ENCODE measurements around the gene WDR72. TPM values are rescaled to one million over a fixed set of nuclear protein-coding genes. Genes with fewer than 3 reads are reported as not detected.

Gene WDR72
- total and polyA plus RNA-seq, 5 donors from 2014 or later: not detected

DNA sequence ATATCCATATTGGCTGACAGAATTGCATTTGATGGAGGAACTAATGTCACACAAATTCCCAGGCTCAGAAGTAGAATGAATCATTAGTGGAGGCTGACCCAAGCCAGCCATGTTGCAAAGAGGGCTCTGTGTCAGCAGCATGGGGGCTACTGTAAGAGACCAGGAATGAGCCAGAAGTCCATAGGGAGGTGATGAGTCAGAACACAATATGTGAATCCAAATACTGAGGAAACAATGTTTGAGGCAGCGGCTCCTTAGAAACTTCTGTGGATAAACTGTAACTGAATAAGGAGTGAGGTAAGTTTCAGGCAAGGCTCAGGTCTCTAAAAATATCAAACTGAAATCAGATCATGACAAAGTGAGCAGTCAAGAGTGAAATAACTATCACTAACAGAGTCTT lies 170.7 kb downstream of the WDR72 start:
- no peaks in the 10 kb centered on the region for H3K36me3 Mint-ChIP-seq
- H3K27me3 ChIP-seq (ENCODE audit: control insufficient read depth, insufficient read depth, low read length): no peaks in the 10 kb centered on the region
- H3K27me3 Mint-ChIP-seq: no peaks in the 10 kb centered on the region
- no peaks in the 10 kb centered on the region for H3K9me3 ChIP-seq (ENCODE audit: control insufficient read depth in 2 of 2, low read length in 2 of 2)
- no peak overlapping the region for H3K4me3 ChIP-seq (ENCODE audit: low read depth, low read length)
- no peaks in the 10 kb centered on the region for H3K4me1 Mint-ChIP-seq
- H3K4me3 Mint-ChIP-seq: no peak overlapping the region
- no peak overlapping the region for H3K27ac ChIP-seq (ENCODE audit: insufficient read depth, low read length, poor library complexity, severe bottlenecking)
- ATAC-seq (ENCODE audit: low read depth in 2 of 2): no peak
- DNase-seq: no peak
- H3K27ac Mint-ChIP-seq: no peak overlapping the region
- no peaks in the 10 kb centered on the region for H3K36me3 ChIP-seq (ENCODE audit: control insufficient read depth, insufficient read depth, low read length)
- H3K4me1 ChIP-seq (ENCODE audit: control insufficient read depth, insufficient read depth, low read length, poor library complexity, severe bottlenecking): no peaks in the 10 kb centered on the region
- H3K9me3 Mint-ChIP-seq: no peaks in the 10 kb centered on the region

DNA sequence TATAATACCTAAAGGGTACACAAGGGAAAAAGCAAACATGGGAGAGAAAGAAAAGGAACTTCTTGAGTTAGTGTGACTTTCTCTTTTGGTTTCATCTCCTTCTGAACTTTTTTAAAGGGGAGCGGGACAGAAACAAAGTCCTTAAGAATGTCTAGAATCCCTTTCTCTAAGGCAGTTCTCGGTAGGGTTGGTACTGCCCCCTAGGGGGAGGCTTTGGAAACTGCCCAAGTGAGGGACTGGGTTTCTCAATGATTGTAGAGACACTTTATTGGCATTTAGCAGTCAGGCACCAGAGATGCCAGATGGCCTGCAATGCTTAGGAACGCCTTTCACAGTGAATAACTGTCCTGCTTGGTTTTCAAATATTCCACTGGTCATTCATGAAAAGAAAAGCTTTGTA lies 172.7 kb downstream of the WDR72 start:
- Histone ChIP-seq H3K36me3 (ENCODE audit: control insufficient read depth, insufficient read depth, low read length) (no peaks in the 10 kb centered on the region), H3K4me1 (ENCODE audit: control insufficient read depth, insufficient read depth, low read length, poor library complexity, severe bottlenecking) (no peaks in the 10 kb centered on the region), H3K27ac (ENCODE audit: insufficient read depth, low read length, poor library complexity, severe bottlenecking) (no peak overlapping the region), H3K27me3 (ENCODE audit: control insufficient read depth, insufficient read depth, low read length) (no peaks in the 10 kb centered on the region), H3K9me3 (ENCODE audit: control insufficient read depth in 2 of 2, low read length in 2 of 2) (no peaks in the 10 kb centered on the region), H3K4me3 (ENCODE audit: low read depth, low read length) (no peak overlapping the region)
- peak in 1 of 3 donors; percentile 2 for DNase-seq
- H3K4me3 Mint-ChIP-seq: no peak overlapping the region
- no peaks in the 10 kb centered on the region for H3K36me3 Mint-ChIP-seq
- no peaks in the 10 kb centered on the region for H3K9me3 Mint-ChIP-seq
- no peak for ATAC-seq (ENCODE audit: low read depth in 2 of 2)
- no peak overlapping the region for H3K27ac Mint-ChIP-seq
- H3K27me3 Mint-ChIP-seq: no peaks in the 10 kb centered on the region
- H3K4me1 Mint-ChIP-seq: no peaks in the 10 kb centered on the region

DNA sequence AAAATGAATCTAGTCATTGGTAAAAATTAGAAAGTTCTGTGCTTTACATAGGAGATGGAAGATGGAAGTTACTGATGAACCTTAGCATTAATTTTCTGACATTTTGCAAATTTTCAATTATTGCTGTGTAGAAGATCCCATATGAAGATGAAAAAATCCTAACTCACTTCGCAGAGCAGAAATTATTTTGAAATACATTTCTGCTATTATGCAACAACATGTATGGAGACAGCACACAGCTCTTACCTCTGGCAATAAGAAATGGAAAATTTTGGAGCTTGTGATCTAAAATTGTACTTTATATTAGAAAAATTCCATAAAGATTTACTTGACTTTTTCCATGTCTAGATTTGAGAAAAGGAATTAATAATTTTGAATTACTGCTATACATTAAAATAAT lies 177.9 kb downstream of the WDR72 start:
- peaks cover 0 to 2% (median 0%) of the 10 kb centered on the region in 7 donors for H3K9me3 Mint-ChIP-seq
- H3K4me1 ChIP-seq (ENCODE audit: control insufficient read depth, insufficient read depth, low read length, poor library complexity, severe bottlenecking): no peaks in the 10 kb centered on the region
- no peak for DNase-seq
- H3K36me3 ChIP-seq (ENCODE audit: control insufficient read depth, insufficient read depth, low read length): no peaks in the 10 kb centered on the region
- no peaks in the 10 kb centered on the region for H3K9me3 ChIP-seq (ENCODE audit: control insufficient read depth in 2 of 2, low read length in 2 of 2)
- H3K4me3 Mint-ChIP-seq: no peak overlapping the region
- no peaks in the 10 kb centered on the region for H3K4me1 Mint-ChIP-seq
- H3K27me3 Mint-ChIP-seq: no peaks in the 10 kb centered on the region
- H3K27me3 ChIP-seq (ENCODE audit: control insufficient read depth, insufficient read depth, low read length): no peaks in the 10 kb centered on the region
- no peak overlapping the region for H3K27ac ChIP-seq (ENCODE audit: insufficient read depth, low read length, poor library complexity, severe bottlenecking)
- no peak for ATAC-seq (ENCODE audit: low read depth in 2 of 2)
- no peaks in the 10 kb centered on the region for H3K36me3 Mint-ChIP-seq
- H3K27ac Mint-ChIP-seq: no peak overlapping the region
- H3K4me3 ChIP-seq (ENCODE audit: low read depth, low read length): no peak overlapping the region

DNA sequence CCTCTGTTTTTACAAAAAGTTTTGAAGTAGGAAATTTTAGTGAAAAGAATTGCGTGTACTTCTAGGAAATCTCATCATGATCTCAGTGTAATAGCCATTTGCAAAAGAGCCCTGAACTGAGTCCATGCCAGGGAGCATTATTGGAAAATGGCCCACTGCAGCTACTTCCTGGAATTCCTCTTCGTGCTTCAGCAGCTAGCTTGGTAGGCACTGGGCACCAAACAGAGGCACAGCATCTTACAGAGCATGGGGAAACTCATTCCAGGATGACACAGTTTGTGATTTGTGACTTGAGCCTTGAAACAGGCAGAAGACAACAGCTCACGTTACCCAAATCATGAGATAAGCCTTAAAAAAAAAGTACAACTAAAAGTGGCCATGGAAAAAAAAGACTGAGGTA lies 179.1 kb downstream of the WDR72 start:
- Mint-ChIP-seq H3K27me3 (no peaks in the 10 kb centered on the region), H3K4me3 (no peak overlapping the region), H3K4me1 (no peaks in the 10 kb centered on the region), H3K27ac (no peak overlapping the region), H3K9me3 (peaks cover 0 to 2% (median 0%) of the 10 kb centered on the region in 7 donors), H3K36me3 (no peaks in the 10 kb centered on the region)
- Histone ChIP-seq H3K4me1 (ENCODE audit: control insufficient read depth, insufficient read depth, low read length, poor library complexity, severe bottlenecking) (no peaks in the 10 kb centered on the region), H3K36me3 (ENCODE audit: control insufficient read depth, insufficient read depth, low read length) (no peaks in the 10 kb centered on the region), H3K27me3 (ENCODE audit: control insufficient read depth, insufficient read depth, low read length) (no peaks in the 10 kb centered on the region), H3K4me3 (ENCODE audit: low read depth, low read length) (no peak overlapping the region), H3K27ac (ENCODE audit: insufficient read depth, low read length, poor library complexity, severe bottlenecking) (no peak overlapping the region), H3K9me3 (ENCODE audit: control insufficient read depth in 2 of 2, low read length in 2 of 2) (no peaks in the 10 kb centered on the region)
- ATAC-seq (ENCODE audit: low read depth in 2 of 2): no peak
- no peak for DNase-seq

DNA sequence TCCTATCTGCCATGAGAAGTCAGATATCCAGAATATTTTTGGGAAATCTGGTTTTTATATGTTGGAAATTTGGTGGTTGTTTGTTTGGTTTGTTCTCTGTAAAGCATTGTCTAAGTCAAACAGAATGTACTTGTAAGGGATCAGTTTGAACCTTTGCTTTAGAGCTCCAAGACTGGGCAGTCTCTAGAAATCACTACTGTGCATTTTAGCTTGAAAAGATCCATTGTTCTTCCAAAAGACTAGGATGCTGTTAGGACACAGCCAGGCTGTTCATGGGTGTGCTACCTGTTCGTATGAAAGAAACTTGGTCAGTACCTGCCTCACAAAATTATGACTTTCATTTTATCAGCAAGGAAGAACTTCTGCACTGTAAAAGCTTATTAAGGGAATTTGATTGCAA lies 182.6 kb downstream of the WDR72 start:
- peaks cover 0 to 2% (median 0%) of the 10 kb centered on the region in 7 donors for H3K9me3 Mint-ChIP-seq
- no peaks in the 10 kb centered on the region for H3K36me3 Mint-ChIP-seq
- ATAC-seq (ENCODE audit: low read depth in 2 of 2) (no peak), DNase-seq (no peak)
- H3K27ac ChIP-seq (ENCODE audit: insufficient read depth, low read length, poor library complexity, severe bottlenecking): no peak overlapping the region
- no peaks in the 10 kb centered on the region for H3K4me1 Mint-ChIP-seq
- no peaks in the 10 kb centered on the region for H3K36me3 ChIP-seq (ENCODE audit: control insufficient read depth, insufficient read depth, low read length)
- no peaks in the 10 kb centered on the region for H3K4me1 ChIP-seq (ENCODE audit: control insufficient read depth, insufficient read depth, low read length, poor library complexity, severe bottlenecking)
- H3K27ac Mint-ChIP-seq: no peak overlapping the region
- no peaks in the 10 kb centered on the region for H3K9me3 ChIP-seq (ENCODE audit: control insufficient read depth in 2 of 2, low read length in 2 of 2)
- no peaks in the 10 kb centered on the region for H3K27me3 Mint-ChIP-seq
- H3K4me3 Mint-ChIP-seq: no peak overlapping the region
- no peak overlapping the region for H3K4me3 ChIP-seq (ENCODE audit: low read depth, low read length)
- no peaks in the 10 kb centered on the region for H3K27me3 ChIP-seq (ENCODE audit: control insufficient read depth, insufficient read depth, low read length)

DNA sequence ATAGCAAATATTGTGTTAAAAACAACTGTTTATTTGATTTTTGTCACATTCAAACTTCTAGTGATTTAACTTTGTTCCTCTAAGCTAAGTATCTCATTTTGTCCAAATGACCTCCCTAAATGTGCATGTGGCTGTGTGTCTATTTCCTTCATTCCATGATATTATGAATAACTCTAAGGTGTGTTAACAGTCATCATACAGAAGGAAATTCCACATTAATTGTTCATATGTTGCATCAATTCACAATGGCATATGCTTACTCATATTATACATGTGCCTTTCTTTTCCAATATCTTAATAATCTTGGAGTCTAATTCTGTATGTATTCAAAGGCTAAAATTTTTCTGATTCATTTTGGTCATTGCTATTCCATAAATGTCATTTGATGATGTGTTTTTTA lies 186.4 kb downstream of the WDR72 start:
- Mint-ChIP-seq H3K9me3 (peaks cover 0 to 4% (median 2%) of the 10 kb centered on the region in 7 donors), H3K36me3 (no peaks in the 10 kb centered on the region), H3K4me3 (no peak overlapping the region), H3K27me3 (no peaks in the 10 kb centered on the region), H3K4me1 (no peaks in the 10 kb centered on the region), H3K27ac (no peak overlapping the region)
- DNase-seq (no peak), ATAC-seq (ENCODE audit: low read depth in 2 of 2) (no peak)
- Histone ChIP-seq H3K9me3 (ENCODE audit: control insufficient read depth in 2 of 2, low read length in 2 of 2) (no peaks in the 10 kb centered on the region), H3K4me3 (ENCODE audit: low read depth, low read length) (no peak overlapping the region), H3K36me3 (ENCODE audit: control insufficient read depth, insufficient read depth, low read length) (no peaks in the 10 kb centered on the region), H3K27me3 (ENCODE audit: control insufficient read depth, insufficient read depth, low read length) (no peaks in the 10 kb centered on the region), H3K4me1 (ENCODE audit: control insufficient read depth, insufficient read depth, low read length, poor library complexity, severe bottlenecking) (no peaks in the 10 kb centered on the region), H3K27ac (ENCODE audit: insufficient read depth, low read length, poor library complexity, severe bottlenecking) (no peak overlapping the region)

DNA sequence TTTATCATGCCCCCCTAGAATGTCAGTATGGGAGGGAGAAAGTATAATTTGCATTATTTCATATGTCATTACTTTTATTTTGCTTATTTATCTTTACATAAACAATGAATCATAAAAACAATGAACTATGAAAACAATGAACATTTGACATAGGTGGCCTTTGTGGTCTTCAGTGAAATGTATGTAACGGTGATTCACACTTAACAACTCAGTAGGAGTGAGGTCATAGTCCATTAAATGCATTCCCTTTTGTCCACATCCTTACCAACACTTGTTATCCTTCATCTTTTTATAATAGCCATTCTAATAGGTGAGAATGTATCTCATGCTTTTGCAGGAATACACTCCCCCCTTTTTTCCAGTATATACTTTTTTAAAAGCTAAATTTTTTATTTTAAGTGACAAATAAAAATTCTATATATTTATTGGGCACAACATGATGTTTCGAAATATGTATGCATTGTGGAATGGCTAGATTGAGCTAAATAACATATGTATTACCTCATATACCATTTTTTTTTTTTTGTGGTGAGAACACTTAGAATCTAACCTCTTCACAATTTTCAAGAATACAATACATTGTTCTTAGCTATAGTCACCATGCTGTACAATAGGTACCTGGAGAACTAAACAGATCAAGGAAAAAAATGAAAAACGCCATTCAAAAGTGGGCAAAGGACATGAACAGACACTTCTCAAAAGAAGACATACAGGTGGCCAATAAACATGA lies 189.5 kb downstream of the WDR72 start:
- Histone ChIP-seq H3K4me3 (ENCODE audit: low read depth, low read length) (no peak overlapping the region), H3K27me3 (ENCODE audit: control insufficient read depth, insufficient read depth, low read length) (no peaks in the 10 kb centered on the region), H3K4me1 (ENCODE audit: control insufficient read depth, insufficient read depth, low read length, poor library complexity, severe bottlenecking) (no peaks in the 10 kb centered on the region), H3K27ac (ENCODE audit: insufficient read depth, low read length, poor library complexity, severe bottlenecking) (no peak overlapping the region), H3K9me3 (ENCODE audit: control insufficient read depth in 2 of 2, low read length in 2 of 2) (no peaks in the 10 kb centered on the region), H3K36me3 (ENCODE audit: control insufficient read depth, insufficient read depth, low read length) (no peaks in the 10 kb centered on the region)
- no peak for DNase-seq
- Mint-ChIP-seq H3K27ac (no peak overlapping the region), H3K36me3 (no peaks in the 10 kb centered on the region), H3K4me1 (no peaks in the 10 kb centered on the region), H3K4me3 (no peak overlapping the region), H3K9me3 (peaks cover 0 to 5% (median 3%) of the 10 kb centered on the region in 7 donors), H3K27me3 (no peaks in the 10 kb centered on the region)
- no peak for ATAC-seq (ENCODE audit: low read depth in 2 of 2)

DNA sequence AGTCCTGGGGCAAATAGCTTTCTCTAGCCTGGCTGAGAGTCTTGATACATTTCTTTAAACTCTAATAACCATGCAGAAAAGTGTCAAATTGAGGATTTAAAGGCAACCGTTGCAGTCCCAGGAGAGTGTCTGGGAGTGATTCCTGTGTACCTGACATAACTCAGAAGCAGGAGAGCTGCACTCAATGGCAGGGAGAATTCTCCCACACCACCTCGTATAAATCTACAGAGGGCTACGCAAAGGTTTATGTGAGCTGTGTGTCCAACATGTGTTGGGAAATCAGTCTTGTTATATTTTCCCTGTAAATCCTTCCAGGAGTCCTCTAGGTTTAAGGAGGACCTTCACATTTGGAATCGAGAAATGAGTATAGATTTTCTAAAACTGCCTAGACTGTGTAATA lies 192.6 kb downstream of the WDR72 start:
- Mint-ChIP-seq H3K27me3 (no peaks in the 10 kb centered on the region), H3K9me3 (peaks cover 0 to 5% (median 3%) of the 10 kb centered on the region in 7 donors), H3K4me1 (no peaks in the 10 kb centered on the region), H3K4me3 (no peak overlapping the region), H3K27ac (no peak overlapping the region), H3K36me3 (no peaks in the 10 kb centered on the region)
- no peak for ATAC-seq (ENCODE audit: low read depth in 2 of 2)
- Histone ChIP-seq H3K36me3 (ENCODE audit: control insufficient read depth, insufficient read depth, low read length) (no peaks in the 10 kb centered on the region), H3K27me3 (ENCODE audit: control insufficient read depth, insufficient read depth, low read length) (no peaks in the 10 kb centered on the region), H3K4me3 (ENCODE audit: low read depth, low read length) (no peak overlapping the region), H3K27ac (ENCODE audit: insufficient read depth, low read length, poor library complexity, severe bottlenecking) (no peak overlapping the region), H3K9me3 (ENCODE audit: control insufficient read depth in 2 of 2, low read length in 2 of 2) (no peaks in the 10 kb centered on the region), H3K4me1 (ENCODE audit: control insufficient read depth, insufficient read depth, low read length, poor library complexity, severe bottlenecking) (no peaks in the 10 kb centered on the region)
- no peak for DNase-seq

Data from CD4-positive, CD25-positive, alpha-beta regulatory T cell (primary cell).